ENCODE results near the gene CYP4F3.
"Not testable (repeated sequence)": the region's sequence is repeated elsewhere in the genome, so short reads cannot be mapped to it uniquely, and the experiment has no call there.

Gene CYP4F3

DNA sequence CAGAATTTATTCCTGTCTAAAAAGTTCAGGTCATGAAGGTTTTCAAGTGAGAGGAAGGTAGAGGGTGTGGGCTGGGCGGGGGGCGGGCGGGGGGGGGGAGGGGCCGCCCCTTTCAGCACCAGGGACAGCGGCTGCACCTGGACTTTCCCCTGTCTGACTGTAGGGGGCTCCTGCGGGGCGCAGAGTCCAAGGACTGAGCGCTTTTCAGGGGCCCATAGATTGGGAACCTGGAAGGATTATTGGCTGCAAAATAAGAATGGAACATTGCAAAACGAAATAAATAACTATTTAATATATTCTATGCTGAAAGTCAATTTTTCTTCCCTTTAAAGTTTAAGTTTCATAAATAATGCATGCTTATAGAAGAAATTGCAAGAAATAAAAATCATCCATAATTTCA lies 8.9 kb upstream of the CYP4F3 start:
- no peak for DNase-seq

DNA sequence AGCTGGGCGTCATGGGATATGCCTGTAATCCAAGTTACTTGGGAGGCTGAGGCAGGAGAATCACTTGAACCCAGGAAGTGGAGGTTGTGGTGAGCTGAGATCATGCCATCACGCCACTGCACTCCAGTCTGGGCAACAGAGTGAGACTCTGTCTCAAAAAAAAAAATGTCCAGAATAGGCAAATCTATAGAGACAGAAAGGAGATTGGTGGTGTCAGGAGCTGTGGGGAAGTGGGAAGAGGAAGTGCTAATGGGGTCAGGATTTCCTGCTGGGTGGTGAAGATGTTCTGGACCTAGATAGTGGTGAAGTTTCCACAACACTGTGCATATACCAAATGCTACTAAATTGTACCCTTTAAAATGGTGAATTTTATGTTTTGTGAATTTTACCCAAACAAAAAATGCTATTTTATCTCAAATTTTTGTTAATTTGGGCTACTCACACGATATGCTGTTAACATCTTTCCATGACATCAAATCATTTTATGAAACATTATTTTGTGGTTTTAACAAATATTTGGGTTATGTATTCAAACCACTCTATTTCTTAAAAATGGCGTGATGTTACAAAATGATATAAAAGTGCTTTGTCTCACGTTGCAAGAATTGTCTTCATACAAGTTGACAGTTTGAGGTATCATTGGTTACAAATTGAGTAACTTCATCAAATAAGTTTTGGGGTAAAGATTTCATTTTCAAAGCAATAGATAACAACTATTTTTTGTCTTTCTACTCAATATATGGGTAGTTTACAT lies 7.4 kb upstream of the CYP4F3 start:
- no peak for DNase-seq

GRCh38 chr19:15634105-15634504 lies 6.6 kb upstream of the CYP4F3 start:
- DNase-seq = no peak

DNA sequence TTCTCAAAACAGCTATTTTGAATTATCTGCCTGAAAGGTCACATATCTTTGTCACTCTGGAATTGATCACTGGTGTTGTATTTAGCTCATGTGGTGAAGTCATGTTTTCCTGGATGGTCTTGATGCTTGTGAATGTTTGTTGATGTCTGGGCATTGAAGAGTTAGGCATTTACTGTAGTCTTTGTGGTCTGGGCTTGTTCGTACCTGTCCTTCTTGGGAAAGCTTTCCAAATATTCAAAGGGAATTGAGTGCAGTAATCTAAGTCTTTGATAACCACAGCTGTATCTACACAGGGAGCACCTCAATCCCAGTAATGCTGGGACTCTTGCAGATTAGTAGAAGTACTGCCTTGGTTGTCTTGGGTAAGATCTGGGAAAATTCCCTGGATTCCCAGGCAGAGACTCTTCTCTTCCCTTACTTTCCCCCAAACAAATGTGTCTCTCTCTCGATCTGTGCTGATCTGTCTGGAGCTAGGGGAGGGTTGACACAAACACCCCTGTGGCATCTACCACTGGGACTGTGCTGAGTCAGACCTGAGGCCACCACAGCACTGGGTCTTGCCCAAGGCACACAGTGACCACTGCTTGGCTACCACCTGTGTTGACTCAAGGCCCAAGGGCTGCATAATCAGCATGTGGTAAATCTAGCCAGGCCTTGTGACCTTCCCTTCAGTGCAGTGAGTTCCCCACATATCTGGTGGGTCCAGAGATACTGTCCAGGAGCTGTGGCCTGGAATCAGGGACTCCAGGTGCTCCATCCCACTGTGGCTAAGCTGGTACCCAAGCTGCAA lies 5.5 kb upstream of the CYP4F3 start:
- no peak for DNase-seq

DNA sequence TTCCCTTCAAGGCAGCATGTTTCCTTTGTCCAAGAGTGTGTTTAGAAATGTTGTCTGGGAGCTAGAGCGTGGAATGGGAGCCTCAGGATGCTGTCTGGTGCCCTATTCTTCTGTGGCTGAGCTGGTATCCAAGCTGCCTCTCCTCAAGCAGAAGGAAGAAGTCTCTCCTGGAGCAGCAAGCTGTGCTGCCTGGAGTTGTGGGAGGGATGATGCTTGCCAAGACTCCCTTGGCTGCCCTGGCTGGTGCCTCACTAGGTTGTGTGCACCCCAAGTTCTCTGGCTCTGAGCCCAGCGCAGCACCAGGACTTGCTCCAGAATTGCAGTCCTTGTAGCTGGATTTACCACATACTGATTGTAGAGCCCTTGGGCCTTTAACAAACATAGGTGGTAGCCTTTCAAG lies 4.7 kb upstream of the CYP4F3 start:
- DNase-seq = no peak

GRCh38 chr19:15639596-15639995 lies 1.1 kb upstream of the CYP4F3 start:
- DNase-seq = no peak

- DNase-seq = no peak
Measured at GRCh38 chr19:15640904-15641597, 354 bp downstream of the CYP4F3 start.

GRCh38 chr19:15641901-15642491 lies 1.3 kb downstream of the CYP4F3 start:
- DNase-seq = no peak

GRCh38 chr19:15642807-15643206 lies 2.1 kb downstream of the CYP4F3 start:
- no peak for DNase-seq

- no peak for DNase-seq
Measured at GRCh38 chr19:15643387-15643786, 2.7 kb downstream of the CYP4F3 start.

DNA sequence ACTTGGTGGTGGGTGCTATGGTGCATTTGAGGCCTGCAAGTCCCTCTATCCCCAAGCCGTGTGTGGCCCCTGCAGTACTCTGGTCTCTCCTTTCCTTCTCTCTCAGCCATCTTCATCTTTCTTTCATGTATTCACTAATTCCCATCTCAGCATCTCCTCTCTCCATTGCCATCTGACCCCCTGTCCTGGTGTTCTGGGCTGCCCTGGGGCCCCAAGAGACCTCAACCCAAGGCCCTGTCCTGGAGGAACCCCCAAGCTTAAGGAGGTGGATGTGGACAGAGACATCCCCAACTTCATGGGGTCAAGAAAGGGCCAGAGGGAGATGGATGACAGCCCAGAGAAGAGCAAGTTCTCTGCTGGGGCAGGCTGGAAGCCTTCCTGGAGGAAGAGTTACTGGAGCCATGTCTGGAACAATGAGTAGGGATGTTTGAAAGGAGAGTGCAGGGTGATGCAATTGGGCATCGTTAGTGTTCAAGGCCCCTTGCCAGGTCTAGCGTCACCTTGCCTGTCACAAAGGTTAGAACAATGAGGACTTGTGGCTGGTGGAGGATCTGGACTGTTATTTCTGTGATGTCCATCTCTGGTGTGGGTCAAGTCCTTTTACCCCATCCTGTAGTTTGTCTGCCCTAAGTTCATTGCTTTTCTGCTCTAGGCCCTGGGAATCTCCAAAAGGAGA lies 3.5 kb downstream of the CYP4F3 start:
- no peak for DNase-seq

GRCh38 chr19:15644816-15645215 lies 4.1 kb downstream of the CYP4F3 start:
- no peak for DNase-seq

DNA sequence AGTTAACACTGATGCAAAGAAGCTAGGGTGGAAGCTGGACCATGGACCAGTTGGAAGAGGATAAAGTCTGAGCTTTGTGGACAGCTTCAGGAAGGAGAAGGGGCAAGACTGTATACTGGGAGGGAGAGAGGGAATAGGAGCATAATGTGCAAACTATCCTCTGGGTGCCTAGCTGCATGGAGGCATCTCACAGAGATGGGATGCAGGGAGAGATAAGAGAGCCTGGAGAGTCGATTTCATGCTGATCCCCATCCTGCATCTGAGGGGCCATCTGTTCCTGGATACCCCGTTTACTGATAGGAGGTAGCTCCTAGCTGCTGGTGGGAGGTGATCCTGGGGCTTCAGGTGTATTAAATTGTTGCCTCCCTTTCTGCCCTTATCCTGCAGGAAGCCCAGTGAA lies 8.8 kb downstream of the CYP4F3 start:
- no peak for DNase-seq

DNA sequence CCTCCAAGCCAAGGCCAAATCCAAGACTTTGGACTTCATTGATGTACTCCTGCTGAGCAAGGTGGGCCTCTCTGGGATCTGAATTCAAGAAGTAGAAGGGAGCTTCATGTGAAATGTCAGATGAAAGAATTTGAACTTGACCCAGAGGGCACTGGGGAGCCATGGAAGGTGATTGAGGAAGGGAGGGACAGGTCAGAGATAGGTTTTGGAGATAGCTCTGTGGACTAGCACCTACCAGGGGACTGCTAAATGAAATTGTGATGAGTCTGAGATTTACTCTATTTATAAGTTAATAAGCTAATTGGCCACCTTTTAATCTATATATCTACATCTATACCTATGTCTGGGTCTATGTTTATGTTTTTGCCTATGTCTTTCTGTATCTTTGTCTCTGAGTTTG lies 9.4 kb downstream of the CYP4F3 start:
- not testable (repeated sequence) for DNase-seq

DNA sequence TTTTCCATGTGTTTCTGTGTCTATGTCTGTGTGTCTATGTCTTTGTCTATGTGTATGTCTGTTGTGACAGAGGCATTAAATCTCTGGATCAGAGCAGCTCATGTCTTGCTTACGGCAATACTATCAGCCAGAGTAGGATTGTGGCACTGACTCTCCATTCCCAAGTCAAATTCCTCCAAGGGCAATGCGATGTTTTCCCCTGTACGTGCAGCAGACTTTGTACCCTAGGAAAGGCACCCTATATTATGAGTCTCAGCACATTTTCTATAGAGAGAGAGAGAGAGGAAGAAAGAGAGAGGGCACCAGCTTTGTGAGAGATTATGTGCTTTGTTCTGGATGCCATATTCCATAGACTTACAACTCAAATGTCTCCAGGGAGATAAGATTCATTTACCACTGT lies 11.1 kb downstream of the CYP4F3 start:
- no peak for DNase-seq

GRCh38 chr19:15652559-15653278 lies 12.0 kb downstream of the CYP4F3 start:
- DNase-seq = no peak

DNA sequence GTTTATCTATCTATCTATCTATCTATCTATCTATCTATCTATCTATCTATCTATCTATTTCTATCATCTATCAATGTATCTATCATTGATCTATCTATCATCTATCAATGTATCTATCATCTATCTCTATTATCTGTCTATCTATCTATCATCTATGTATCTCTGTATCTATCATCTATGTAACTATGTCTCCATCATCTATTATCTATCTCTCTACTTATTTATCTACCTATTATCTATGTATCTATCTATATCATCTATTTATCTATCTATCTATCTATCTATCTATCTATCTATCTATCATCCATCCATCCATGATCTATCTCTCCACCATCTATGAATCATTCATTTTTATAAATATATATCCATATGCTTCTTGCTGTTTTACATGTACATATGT lies 15.8 kb downstream of the CYP4F3 start:
- DNase-seq = no peak

DNA sequence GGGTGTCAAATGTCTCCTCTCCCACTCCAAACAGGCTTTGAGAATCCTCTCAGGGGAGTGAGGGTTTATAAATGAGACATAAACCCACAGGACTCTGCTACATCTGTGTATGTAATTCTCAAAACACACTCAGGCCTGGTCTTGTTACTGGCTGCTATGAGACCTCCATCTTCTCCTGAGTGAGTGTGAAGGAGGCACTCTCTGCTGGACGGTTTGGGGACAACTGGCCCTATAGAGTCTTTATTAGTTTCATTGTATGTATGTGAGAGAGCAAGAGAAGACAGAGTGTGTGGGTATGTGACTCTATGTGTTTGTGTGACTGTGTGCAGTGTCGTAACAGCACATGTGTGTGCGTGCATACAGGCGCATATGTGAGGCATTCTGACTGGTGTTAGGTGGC lies 22.6 kb downstream of the CYP4F3 start:
- no peak for DNase-seq

GRCh38 chr19:15666186-15666585 lies 25.5 kb downstream of the CYP4F3 start:
- no peak for DNase-seq

- no peak for DNase-seq
Measured at GRCh38 chr19:15666883-15667282, 26.2 kb downstream of the CYP4F3 start.

GRCh38 chr19:15669440-15669839 lies 28.7 kb downstream of the CYP4F3 start:
- DNase-seq = no peak

DNA sequence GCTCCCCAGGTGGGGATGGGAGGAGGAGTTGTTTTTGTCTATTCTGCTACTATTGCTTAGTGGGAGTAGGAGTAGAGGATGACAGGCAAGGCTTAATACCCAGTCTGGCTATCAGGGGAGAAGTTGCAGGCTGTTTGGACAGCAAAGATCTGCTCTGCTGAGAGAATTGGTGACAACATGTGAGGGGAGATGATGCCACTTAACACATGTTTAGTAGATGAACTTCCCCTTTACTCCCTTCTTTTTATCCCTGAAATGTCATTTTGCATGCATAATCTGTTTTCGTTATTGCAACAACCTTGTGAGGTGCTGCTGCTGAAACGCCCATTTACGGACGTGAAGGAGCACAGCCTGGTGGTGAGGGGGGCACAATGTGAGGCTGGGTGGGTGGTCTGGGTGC lies 29.2 kb downstream of the CYP4F3 start:
- no peak for DNase-seq
